HG02571 (cell line): Measurements from ENCODE around the gene POLH.
"Not testable (repeated sequence)": the region's sequence is repeated elsewhere in the genome, so short reads cannot be mapped to it uniquely, and the experiment has no call there.

Experiments used
- ATAC-seq: cut with Tn5 transposase; IDR thresholded peaks from one replicate; pipeline ENCODE4 v1.9.1; 2021; ENCODE audit warnings: mild to moderate bottlenecking, moderate library complexity; ENCODE audit not compliant: unreplicated experiment

Gene POLH

GRCh38 chr6:43629505-43630300 is 53.7 kb downstream of the POLH start:
- peak; percentile 57 for ATAC-seq

GRCh38 chr6:43630980-43631619 is 55.1 kb downstream of the POLH start:
- ATAC-seq: no peak

- not testable (repeated sequence) for ATAC-seq
These were observed 57.0 kb downstream of the POLH start for GRCh38 chr6:43633002-43633401.

- no peak for ATAC-seq
These were observed 58.8 kb downstream of the POLH start for GRCh38 chr6:43634702-43635303.

- peak; percentile 75 for ATAC-seq
These were observed 59.7 kb downstream of the POLH start, which contains the start of gene MAD2L1BP for GRCh38 chr6:43635387-43636307. MAD2L1BP (plus strand) TSS chr6:43635840; CDS start chr6:43635876, 36 bp downstream.

- peak; percentile 14 for ATAC-seq
These were observed 60.3 kb downstream of the POLH start for GRCh38 chr6:43636308-43636659.

- ATAC-seq: no peak
These were observed 64.2 kb downstream of the POLH start for GRCh38 chr6:43639984-43640800.

GRCh38 chr6:43644940-43645612 is 69.1 kb downstream of the POLH start, which contains the start of gene RSPH9:
RSPH9 (plus strand) TSS chr6:43645036; CDS start chr6:43645099, 63 bp downstream.
- peak; percentile 75 for ATAC-seq

- no peak for ATAC-seq
These were observed 69.6 kb downstream of the POLH start for GRCh38 chr6:43645613-43645964.

GRCh38 chr6:43647613-43648012 is 71.6 kb downstream of the POLH start:
- ATAC-seq: no peak

- ATAC-seq: no peak
These were observed 72.3 kb downstream of the POLH start for GRCh38 chr6:43648248-43648647.

- not testable (repeated sequence) for ATAC-seq
These were observed 76.8 kb downstream of the POLH start for GRCh38 chr6:43652822-43653221.

GRCh38 chr6:43657221-43657802 is 81.3 kb downstream of the POLH start:
- ATAC-seq: no peak

- no peak for ATAC-seq
These were observed 82.2 kb downstream of the POLH start for GRCh38 chr6:43658161-43658560.

GRCh38 chr6:43662948-43663347 is 87.0 kb downstream of the POLH start:
- not testable (repeated sequence) for ATAC-seq
